Chondrocyte (in vitro differentiated cells): ENCODE data around the gene CRB2. TPM values are rescaled to one million over a fixed set of nuclear protein-coding genes. Genes with fewer than 3 reads are reported as not detected.

ENCODE experiments used
- DNase-seq: peaks from one replicate; pipeline ENCODE4 v3.0.0; 2021; ENCODE audit warnings: mixed read lengths, low spot score
- H3K27ac Mint-ChIP-seq: one replicate; pipeline ENCODE4 v1.8.0; 2021; ENCODE audit warnings: mild to moderate bottlenecking, moderate library complexity, mixed read lengths; ENCODE audit not compliant: unreplicated experiment
- H3K27me3 Mint-ChIP-seq: 2 replicates; pipeline ENCODE4 v1.8.0; 2021; ENCODE audit warnings: low read depth, mixed read lengths
- H3K36me3 Mint-ChIP-seq: 2 replicates; pipeline ENCODE4 v1.8.0; 2021; ENCODE audit warnings: low read depth, mixed read lengths
- H3K4me1 Mint-ChIP-seq: 2 replicates; pipeline ENCODE4 v1.8.0; 2021; ENCODE audit warnings: low read depth, mild to moderate bottlenecking, mixed read lengths
- H3K4me3 Mint-ChIP-seq: one replicate; pipeline ENCODE4 v1.8.0; 2021; ENCODE audit warnings: mild to moderate bottlenecking, moderate library complexity, mixed read lengths; ENCODE audit not compliant: unreplicated experiment
- H3K9me3 Mint-ChIP-seq: 2 replicates; pipeline ENCODE4 v1.8.0; 2021; ENCODE audit warnings: low read depth, mixed read lengths
- CTCF ChIP-seq: fragments of 200-600 bp; sonication (generic); IDR thresholded peaks from 2 replicates; pipeline ENCODE4 v1.5.0; 2021; ENCODE audit warnings: antibody characterized with exemption, mild to moderate bottlenecking, moderate library complexity
- long read RNA-seq: library from polyadenylated mRNA; stranded (forward); transcript quantifications from one replicate; pipeline ENCODE4 v2.0.0, GENCODE V29; 2021
- total RNA-seq: library from RNA; stranded (reverse); gene quantifications from 3 replicates; pipeline ENCODE4 v1.2.1, GENCODE V29; 2021

CRB2 gene
- total RNA-seq: 0.07 TPM in 1 of 3 replicates, not detected in the others
- long read RNA-seq: 0 reads

GRCh38 chr9:123355761-123356431 is at the start of gene CRB2:
Gene CRB2, plus strand, starts transcription at chr9:123356197. Its CDS starts 64 bp downstream, at chr9:123356261.
- no peak for TF ChIP-seq CTCF
- Mint-ChIP-seq H3K27ac (peak within 1 kb of the TSS; percentile 65), H3K36me3 (no peaks in the 10 kb centered on the region), H3K4me3 (no peak within 1 kb of the TSS), H3K9me3 (no peaks in the 10 kb centered on the region), H3K4me1 (peaks cover 9% of the 10 kb centered on the region), H3K27me3 (peaks cover 15% of the 10 kb centered on the region)
- no peak for DNase-seq

GRCh38 chr9:123309611-123310010 is 46.4 kb upstream of the CRB2 start:
- TF ChIP-seq CTCF: no peak
- Mint-ChIP-seq H3K27ac (no peak overlapping the region), H3K4me1 (peaks cover 10% of the 10 kb centered on the region), H3K27me3 (no peaks in the 10 kb centered on the region), H3K4me3 (no peak overlapping the region), H3K36me3 (no peaks in the 10 kb centered on the region), H3K9me3 (no peaks in the 10 kb centered on the region)
- no peak for DNase-seq

- Mint-ChIP-seq H3K27me3 (no peaks in the 10 kb centered on the region), H3K27ac (no peak overlapping the region), H3K9me3 (no peaks in the 10 kb centered on the region), H3K36me3 (no peaks in the 10 kb centered on the region), H3K4me3 (no peak overlapping the region), H3K4me1 (peaks cover 5% of the 10 kb centered on the region)
- no peak for DNase-seq
- TF ChIP-seq CTCF: no peak
Measured at GRCh38 chr9:123310551-123311249, 45.3 kb upstream of the CRB2 start.

GRCh38 chr9:123311250-123311752 is 44.7 kb upstream of the CRB2 start:
- no peak overlapping the region for H3K4me3 Mint-ChIP-seq
- H3K4me1 Mint-ChIP-seq: peaks cover 5% of the 10 kb centered on the region
- no peak overlapping the region for H3K27ac Mint-ChIP-seq
- no peaks in the 10 kb centered on the region for H3K36me3 Mint-ChIP-seq
- DNase-seq: no peak
- TF ChIP-seq CTCF: no peak
- H3K27me3 Mint-ChIP-seq: no peaks in the 10 kb centered on the region
- H3K9me3 Mint-ChIP-seq: no peaks in the 10 kb centered on the region

GRCh38 chr9:123312306-123312877 is 43.6 kb upstream of the CRB2 start:
- Mint-ChIP-seq H3K36me3 (no peaks in the 10 kb centered on the region), H3K4me3 (no peak overlapping the region), H3K27ac (no peak overlapping the region), H3K4me1 (peaks cover under 1% of the 10 kb centered on the region), H3K9me3 (no peaks in the 10 kb centered on the region), H3K27me3 (no peaks in the 10 kb centered on the region)
- no peak for DNase-seq
- no peak for TF ChIP-seq CTCF
